HEK293T (cell line): ENCODE results near the gene TBX20.

ENCODE experiments used
- BHLHE40 ChIP-seq: fragments of 450-650 bp; IDR thresholded peaks from 2 replicates; pipeline ENCODE4 v1.6.1; 2016; ENCODE audit warnings: mild to moderate bottlenecking, moderate library complexity, borderline replicate concordance
- ELF4 ChIP-seq: fragments of 450-650 bp; IDR thresholded peaks from 2 replicates; pipeline ENCODE4 v1.6.1; 2017; ENCODE audit warnings: antibody characterized with exemption
- FOXA1 ChIP-seq: fragments of 450-650 bp; IDR thresholded peaks from 2 replicates; pipeline ENCODE4 v1.6.1; 2016; ENCODE audit warnings: mild to moderate bottlenecking
- FOXM1 ChIP-seq: fragments of 450-650 bp; IDR thresholded peaks from 2 replicates; pipeline ENCODE4 v1.6.1; 2017; ENCODE audit warnings: mild to moderate bottlenecking, borderline replicate concordance
- SP1 ChIP-seq: fragments of 450-650 bp; IDR thresholded peaks from 2 replicates; pipeline ENCODE4 v1.6.1; 2017

GRCh38 chr7:35185908-35186731 lies 67.8 kb downstream of the TBX20 start:
- TF ChIP-seq ELF4 (no peak), FOXM1 (no peak), FOXA1 (no peak), BHLHE40 (no peak), SP1 (no peak)
